DOHH2 (cell line): Measurements from ENCODE around the gene ATG9B.

Experiments used
- H3F3A ChIP-seq: fragments of 200-600 bp; sonication (generic), shearing (Covaris generic); 2 replicates; pipeline ENCODE4 v1.6.0; 2016; ENCODE audit warnings: antibody characterized with exemption, mild to moderate bottlenecking; ENCODE audit not compliant: control insufficient read depth, insufficient read depth
- H3K27ac ChIP-seq: fragments of 200-600 bp; sonication (generic); 2 replicates; pipeline ENCODE4 v1.5.1; 2014; ENCODE audit warnings: low read depth, mild to moderate bottlenecking, low read length, moderate library complexity
- H3K27me3 ChIP-seq: fragments of 200-600 bp; sonication (generic); 2 replicates; pipeline ENCODE4 v1.6.1; 2014; ENCODE audit warnings: mild to moderate bottlenecking, low read length, mixed read lengths; ENCODE audit not compliant: control insufficient read depth
- H3K36me3 ChIP-seq: fragments of 200-600 bp; sonication (generic); 2 replicates; pipeline ENCODE4 v1.6.1; 2014; ENCODE audit warnings: mild to moderate bottlenecking, low read length, moderate library complexity, mixed read lengths; ENCODE audit not compliant: control insufficient read depth
- H3K4me1 ChIP-seq: fragments of 200-600 bp; sonication (generic); 2 replicates; pipeline ENCODE4 v1.6.1; 2014; ENCODE audit warnings: mild to moderate bottlenecking, low read length, mixed read lengths; ENCODE audit not compliant: control insufficient read depth
- H3K4me2 ChIP-seq: fragments of 200-600 bp; sonication (generic); 2 replicates; pipeline ENCODE4 v1.6.0; 2014; ENCODE audit warnings: mild to moderate bottlenecking, low read length, moderate library complexity
- H3K4me3 ChIP-seq: fragments of 200-600 bp; sonication (generic); 2 replicates; pipeline ENCODE4 v1.5.1; 2014; ENCODE audit warnings: mild to moderate bottlenecking, low read length, mixed read lengths
- H3K79me2 ChIP-seq: fragments of 200-600 bp; sonication (generic); 2 replicates; pipeline ENCODE4 v1.6.1; 2014; ENCODE audit warnings: mild to moderate bottlenecking, low read length, mixed read lengths; ENCODE audit not compliant: control insufficient read depth
- H3K9me2 ChIP-seq: fragments of 200-600 bp; sonication (generic); replicated peaks from 2 replicates; pipeline ENCODE4 v1.6.1; 2014; ENCODE audit warnings: mild to moderate bottlenecking, low read length, mixed read lengths; ENCODE audit not compliant: control insufficient read depth
- H3K9me3 ChIP-seq: fragments of 200-600 bp; sonication (generic); 2 replicates; pipeline ENCODE4 v1.6.1; 2014; ENCODE audit warnings: antibody characterized with exemption, low read length, mixed read lengths; ENCODE audit not compliant: control insufficient read depth, insufficient read depth
- H4K20me1 ChIP-seq: fragments of 200-600 bp; sonication (generic); 2 replicates; pipeline ENCODE4 v1.6.0; 2014; ENCODE audit warnings: low read depth, mild to moderate bottlenecking, antibody characterized with exemption, low read length, moderate library complexity; ENCODE audit not compliant: control insufficient read depth, insufficient read depth
- EZH2phosphoT487 ChIP-seq: fragments of 200-600 bp; sonication (generic); IDR thresholded peaks from 2 replicates; pipeline ENCODE4 v1.6.1; 2017; ENCODE audit warnings: borderline replicate concordance, mild to moderate bottlenecking, antibody characterized with exemption, low read length, moderate library complexity, mixed read lengths
- TF ChIP-seq, protein P1 (sequence below): fragments of 200-600 bp; sonication (generic); IDR thresholded peaks from one replicate; pipeline ENCODE4 v1.5.1; 2014; ENCODE audit warnings: antibody characterized with exemption, mild to moderate bottlenecking, low read depth, low read length; ENCODE audit not compliant: poor library complexity, severe bottlenecking

Gene ATG9B

DNA sequence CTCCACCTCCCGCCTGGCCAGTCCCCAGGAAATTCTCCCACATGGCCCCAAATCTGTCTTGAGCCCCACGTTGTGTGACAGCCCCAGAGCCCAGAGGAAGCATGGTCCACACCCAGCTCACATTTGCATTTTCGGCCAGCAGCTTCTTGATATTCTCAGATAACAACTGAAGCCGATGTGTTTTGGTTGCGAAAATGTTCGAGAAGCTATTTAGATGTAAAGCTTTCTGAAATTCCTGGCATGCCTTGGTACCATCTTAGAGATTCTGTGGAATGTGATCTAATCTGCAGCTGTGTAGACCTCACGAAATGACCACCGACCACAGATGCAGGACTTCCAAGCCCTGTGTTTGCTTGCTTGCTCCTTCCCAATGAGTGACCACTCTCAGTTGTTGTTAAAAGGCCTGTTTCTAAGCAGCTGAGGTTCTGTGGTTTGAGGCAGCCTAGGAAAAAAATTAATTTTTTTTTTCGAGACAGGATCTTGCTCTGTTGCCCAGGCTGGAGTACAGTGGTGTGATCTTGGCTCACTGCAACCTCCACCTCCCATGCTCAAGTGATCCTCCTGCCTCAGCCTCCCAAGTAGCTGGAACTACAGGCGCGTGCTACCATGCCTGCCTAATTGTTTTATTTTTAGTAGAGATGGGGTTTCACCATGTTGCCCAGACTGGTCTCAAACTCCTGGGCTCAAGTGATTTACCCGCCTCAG is 43.9 kb upstream of the ATG9B start:
- no peaks in the 10 kb centered on the region for H3K27me3 ChIP-seq
- H3K4me3 ChIP-seq = no peak overlapping the region
- H3K79me2 ChIP-seq = no peaks in the 10 kb centered on the region
- no peaks in the 10 kb centered on the region for H3K9me2 ChIP-seq
- no peaks in the 10 kb centered on the region for H4K20me1 ChIP-seq
- no peaks in the 10 kb centered on the region for H3K9me3 ChIP-seq
- peaks cover 74% of the 10 kb centered on the region for H3K36me3 ChIP-seq
- no peaks in the 10 kb centered on the region for H3K4me1 ChIP-seq
- no peak overlapping the region for H3K27ac ChIP-seq
- no peak overlapping the region for H3K4me2 ChIP-seq
- no peaks in the 10 kb centered on the region; the same call in 1 of the 2 replicates for H3F3A ChIP-seq
- no peak for TF ChIP-seq EZH2phosphoT487
- TF ChIP-seq, protein P1, sequence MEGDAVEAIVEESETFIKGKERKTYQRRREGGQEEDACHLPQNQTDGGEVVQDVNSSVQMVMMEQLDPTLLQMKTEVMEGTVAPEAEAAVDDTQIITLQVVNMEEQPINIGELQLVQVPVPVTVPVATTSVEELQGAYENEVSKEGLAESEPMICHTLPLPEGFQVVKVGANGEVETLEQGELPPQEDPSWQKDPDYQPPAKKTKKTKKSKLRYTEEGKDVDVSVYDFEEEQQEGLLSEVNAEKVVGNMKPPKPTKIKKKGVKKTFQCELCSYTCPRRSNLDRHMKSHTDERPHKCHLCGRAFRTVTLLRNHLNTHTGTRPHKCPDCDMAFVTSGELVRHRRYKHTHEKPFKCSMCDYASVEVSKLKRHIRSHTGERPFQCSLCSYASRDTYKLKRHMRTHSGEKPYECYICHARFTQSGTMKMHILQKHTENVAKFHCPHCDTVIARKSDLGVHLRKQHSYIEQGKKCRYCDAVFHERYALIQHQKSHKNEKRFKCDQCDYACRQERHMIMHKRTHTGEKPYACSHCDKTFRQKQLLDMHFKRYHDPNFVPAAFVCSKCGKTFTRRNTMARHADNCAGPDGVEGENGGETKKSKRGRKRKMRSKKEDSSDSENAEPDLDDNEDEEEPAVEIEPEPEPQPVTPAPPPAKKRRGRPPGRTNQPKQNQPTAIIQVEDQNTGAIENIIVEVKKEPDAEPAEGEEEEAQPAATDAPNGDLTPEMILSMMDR = no peak

DNA sequence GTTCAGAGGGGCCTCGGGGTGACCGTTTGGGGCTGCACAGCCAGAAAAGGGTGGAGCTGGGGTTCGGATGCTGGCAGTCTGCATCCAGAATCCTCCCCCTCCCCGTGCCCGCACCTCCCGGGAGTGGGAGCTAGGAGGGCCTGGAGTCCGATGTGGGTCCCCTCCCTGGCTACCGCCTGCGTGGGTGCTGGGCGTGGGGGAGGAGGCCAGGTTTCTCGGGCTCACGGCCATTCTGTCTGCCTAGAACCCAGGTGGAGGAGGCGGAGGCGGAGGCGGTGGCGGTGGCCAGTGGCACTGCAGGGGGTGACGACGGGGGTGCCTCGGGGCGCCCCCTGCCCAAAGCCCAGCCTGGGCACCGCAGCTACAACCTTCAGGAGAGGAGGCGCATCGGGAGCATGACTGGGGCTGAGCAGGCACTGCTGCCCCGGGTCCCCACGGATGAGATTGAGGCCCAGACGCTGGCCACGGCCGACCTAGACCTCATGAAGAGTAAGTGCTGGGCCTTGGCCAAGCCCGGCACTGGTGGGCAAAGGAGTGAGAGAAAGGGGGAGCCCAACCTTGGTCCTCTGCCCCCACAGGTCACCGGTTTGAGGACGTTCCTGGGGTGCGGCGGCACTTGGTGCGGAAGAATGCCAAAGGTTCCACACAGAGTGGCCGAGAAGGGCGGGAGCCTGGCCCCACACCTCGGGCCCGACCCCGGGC is 42.1 kb upstream of the ATG9B start:
- no peaks in the 10 kb centered on the region for H4K20me1 ChIP-seq
- no peaks in the 10 kb centered on the region for H3K9me2 ChIP-seq
- no peak overlapping the region for H3K4me2 ChIP-seq
- TF ChIP-seq, protein P1 = no peak
- no peak for TF ChIP-seq EZH2phosphoT487
- no peaks in the 10 kb centered on the region for H3K27me3 ChIP-seq
- no peaks in the 10 kb centered on the region for H3K9me3 ChIP-seq
- H3K4me3 ChIP-seq = no peak overlapping the region
- H3F3A ChIP-seq = no peaks in the 10 kb centered on the region
- H3K4me1 ChIP-seq = peaks cover under 1% of the 10 kb centered on the region; the same call in 1 of the 2 replicates
- H3K79me2 ChIP-seq = peaks cover 11% of the 10 kb centered on the region
- H3K27ac ChIP-seq = no peak overlapping the region
- peaks cover 83% of the 10 kb centered on the region for H3K36me3 ChIP-seq

DNA sequence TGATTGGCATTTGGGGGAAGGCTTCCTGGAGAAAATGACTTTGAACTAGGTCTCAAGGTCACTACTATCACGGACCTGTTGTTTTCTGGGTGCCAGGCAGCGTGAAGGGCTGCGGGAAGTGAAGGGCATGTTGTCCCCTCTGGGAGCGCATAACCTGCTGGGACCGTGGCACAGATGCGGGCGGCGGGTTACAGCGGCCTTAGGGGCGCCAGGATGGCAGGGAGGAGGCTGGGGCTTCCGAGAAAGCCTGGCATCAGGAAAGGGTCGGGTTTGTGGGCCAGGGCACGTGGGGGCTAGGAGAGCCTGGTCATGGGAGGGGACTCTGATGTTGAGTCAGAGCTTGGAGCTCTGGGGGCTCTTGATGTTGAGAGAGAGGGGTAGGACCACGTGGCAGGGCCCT is 41.2 kb upstream of the ATG9B start:
- Histone ChIP-seq H3K79me2 (peaks cover 20% of the 10 kb centered on the region), H4K20me1 (peaks cover 7% of the 10 kb centered on the region; the same call in 1 of the 2 replicates), H3K27me3 (no peaks in the 10 kb centered on the region), H3K36me3 (peaks cover 74% of the 10 kb centered on the region), H3K27ac (no peak overlapping the region), H3K9me2 (no peaks in the 10 kb centered on the region), H3K4me3 (no peak overlapping the region), H3K4me1 (peaks cover 9% of the 10 kb centered on the region), H3K4me2 (no peak overlapping the region), H3K9me3 (no peaks in the 10 kb centered on the region), H3F3A (no peaks in the 10 kb centered on the region)
- TF ChIP-seq, protein P1 = no peak
- no peak for TF ChIP-seq EZH2phosphoT487
